K562 (cell line): ENCODE measurements around the gene CTRL. TPM values are rescaled to one million over a fixed set of nuclear protein-coding genes. Genes with fewer than 3 reads are reported as not detected.

Experiments
- ATAC-seq: fragments of 200-7000 bp; cut with Tn5 transposase; 3 replicates; pipeline ENCODE4 v1.9.1; 2020; ENCODE audit warnings: moderate library complexity
- BruUV-seq: library from RNA; stranded (reverse); fragments of 400-500 nt; replicated peaks from 2 replicates; lab custom pipeline; 2021; lab: Mats Ljungman, UMichigan
- CTCF ChIA-PET: fragments of 300-600 bp; formaldehyde crosslinking; extraction: SDS; loops from one replicate; lab custom pipeline; 2021; ENCODE audit warnings: low intra/inter-chr PET ratio; lab: Yijun Ruan, JAX
- POLR2A ChIA-PET: fragments of 300-600, 350-650 bp; sonication (Branson Sonifier 250); formaldehyde crosslinking; extraction: SDS; loops from one replicate; lab custom pipeline; 2021; ENCODE audit warnings: antibody characterized with exemption, inconsistent platforms; lab: Yijun Ruan, JAX
- DNase-seq, 4 experiments: peaks; one replicate each; pipeline versions ENCODE4 v3.0.0 to v3.0.0-alpha.2; 2011 to 2018; ENCODE audit warnings: low spot score in 3 of 4, mixed read lengths in 3 of 4; ENCODE audit errors: extremely low read depth in 1 of 4
- FAIRE-seq: peaks from 2 replicates; lab custom pipeline; 2011; peaks lifted over from hg19 to GRCh38; lab: Jason Lieb, UNC
- H2AFZ ChIP-seq: 2 replicates; pipeline ENCODE4 v1.6.0; 2011; ENCODE audit warnings: low read depth, low read length, control low read depth, inconsistent platforms
- H3K27ac ChIP-seq: fragments of 200-600 bp; 3 replicates; pipeline ENCODE4 v1.8.0; 2011; ENCODE audit warnings: low read depth, mild to moderate bottlenecking, control low read depth, inconsistent platforms, low read length, moderate library complexity, mixed read lengths; ENCODE audit errors: extremely low read depth
- H3K27me3 ChIP-seq, 2 experiments: fragments of 300-600 bp in 1 of 2; 2 replicates in 1 of 2; 3 replicates in 1 of 2; pipeline versions ENCODE4 v1.6.0 to v1.8.0; 2011; ENCODE audit warnings: inconsistent platforms in 2 of 2, low read length in 2 of 2, mild to moderate bottlenecking in 1 of 2, mixed read lengths in 1 of 2, moderate library complexity in 1 of 2; ENCODE audit not compliant: control insufficient read depth in 2 of 2, insufficient read depth in 2 of 2
- H3K36me3 ChIP-seq: fragments of 300-600 bp; 3 replicates; pipeline ENCODE4 v1.8.0; 2011; ENCODE audit warnings: mild to moderate bottlenecking, low read length, inconsistent platforms; ENCODE audit not compliant: control insufficient read depth, insufficient read depth
- H3K4me1 ChIP-seq, 2 experiments: fragments of 200-600 bp in 1 of 2; replicated peaks in 1 of 2; 2 replicates in 1 of 2; 3 replicates in 1 of 2; pipeline versions ENCODE4 v1.5.1 to v1.8.0; 2011; ENCODE audit warnings: inconsistent platforms in 2 of 2, low read length in 2 of 2, mild to moderate bottlenecking in 1 of 2, mixed read lengths in 1 of 2, moderate library complexity in 1 of 2; ENCODE audit not compliant: control insufficient read depth in 2 of 2, insufficient read depth in 2 of 2
- H3K4me2 ChIP-seq: 2 replicates; pipeline ENCODE4 v1.6.1; 2011; ENCODE audit warnings: low read length, control low read depth, inconsistent platforms, mixed read lengths; ENCODE audit not compliant: insufficient read depth
- H3K4me3 ChIP-seq: fragments of 200-600 bp; sonication (generic), shearing (Covaris generic); 2 replicates; pipeline ENCODE4 v1.5.1; 2016; ENCODE audit warnings: control low read depth, inconsistent platforms
- H3K79me2 ChIP-seq: fragments of 200-600 bp; 3 replicates; pipeline ENCODE4 v1.8.0; 2011; ENCODE audit warnings: low read length, inconsistent platforms; ENCODE audit not compliant: control insufficient read depth, insufficient read depth
- H3K9ac ChIP-seq, 2 experiments: 2 replicates each; pipeline versions ENCODE4 v1.6.0 to v1.6.1; 2011; ENCODE audit warnings: low read depth in 2 of 2, low read length in 2 of 2, control low read depth in 1 of 2, inconsistent platforms in 1 of 2, mild to moderate bottlenecking in 1 of 2, mixed read lengths in 1 of 2; ENCODE audit not compliant: insufficient read depth in 1 of 2
- H3K9me1 ChIP-seq: one replicate; pipeline ENCODE4 v1.6.0; 2011; ENCODE audit warnings: inconsistent platforms, mild to moderate bottlenecking, low read length, moderate library complexity; ENCODE audit not compliant: control insufficient read depth, insufficient read depth
- H3K9me3 ChIP-seq: replicated peaks from 2 replicates; pipeline ENCODE4 v1.5.1; 2011; ENCODE audit warnings: low read depth, low read length, inconsistent platforms; ENCODE audit not compliant: control insufficient read depth, insufficient read depth
- H4K20me1 ChIP-seq: replicated peaks from 2 replicates; pipeline ENCODE4 v1.6.1; 2011; ENCODE audit warnings: low read length, inconsistent platforms, mixed read lengths; ENCODE audit not compliant: control insufficient read depth, insufficient read depth
- BMI1 ChIP-seq: fragments of 150-350 bp; IDR thresholded peaks from 2 replicates; pipeline ENCODE4 v1.6.1; 2014; ENCODE audit warnings: low read length
- CBX8 ChIP-seq: fragments of 200-600 bp; sonication (generic); IDR thresholded peaks from 2 replicates; pipeline ENCODE4 v1.6.1; 2012; ENCODE audit warnings: borderline replicate concordance, mixed run types, low read depth, mild to moderate bottlenecking, moderate library complexity, mixed read lengths, low read length, control low read depth, inconsistent platforms; ENCODE audit not compliant: poor library complexity, severe bottlenecking; ENCODE audit errors: extremely low read depth
- CC2D1A ChIP-seq: fragments of 450-650 bp; IDR thresholded peaks from 2 replicates; pipeline ENCODE4 v1.6.1; 2017; ENCODE audit warnings: mild to moderate bottlenecking
- CLOCK ChIP-seq: fragments of 250-450 bp; sonication (Bioruptor Pico); IDR thresholded peaks from 2 replicates; pipeline ENCODE4 v1.4.0; 2020; ENCODE audit warnings: mild to moderate bottlenecking, moderate library complexity, borderline replicate concordance
- HNRNPLL ChIP-seq: fragments of 200-400 bp; formaldehyde crosslinking; IDR thresholded peaks from 2 replicates; pipeline ENCODE4 v1.6.1; 2017; ENCODE audit warnings: low read length, low read depth, mild to moderate bottlenecking; ENCODE audit not compliant: poor library complexity, severe bottlenecking
- IFI16 ChIP-seq: fragments of 250-450 bp; sonication (Bioruptor Pico); IDR thresholded peaks from 2 replicates; pipeline ENCODE4 v2.1.2; 2022; ENCODE audit warnings: mild to moderate bottlenecking, inconsistent platforms
- POLR2G ChIP-seq: fragments of 200-400 bp; formaldehyde crosslinking; IDR thresholded peaks from 2 replicates; pipeline ENCODE4 v1.6.1; 2017; ENCODE audit warnings: low read depth, mild to moderate bottlenecking, antibody characterized with exemption, low read length, moderate library complexity
- RBFOX2 ChIP-seq: fragments of 200-400 bp; formaldehyde crosslinking; IDR thresholded peaks from 2 replicates; pipeline ENCODE4 v1.6.1; 2017; ENCODE audit warnings: low read depth, mild to moderate bottlenecking, low read length, moderate library complexity
- TAF9B ChIP-seq: fragments of 450-650 bp; IDR thresholded peaks from 2 replicates; pipeline ENCODE4 v1.6.1; 2018; ENCODE audit warnings: mild to moderate bottlenecking; ENCODE audit not compliant: partially characterized antibody
- ZBTB43 ChIP-seq: sonication (generic); formaldehyde crosslinking; IDR thresholded peaks from 2 replicates; pipeline ENCODE4 v1.8.0; 2023; ENCODE audit warnings: mild to moderate bottlenecking, missing genetic modification reagents
- ZNF785 ChIP-seq: fragments of 250-450 bp; sonication (Bioruptor Pico); IDR thresholded peaks from 2 replicates; pipeline ENCODE4 v1.4.0; 2020; ENCODE audit warnings: mild to moderate bottlenecking
- WGBS: fragments of 100-300 bp; shearing (Covaris generic); methylation state at CpG from one replicate; pipeline ENCODE4 v1.1.6; 2016; ENCODE audit warnings: low coverage, mixed read lengths; ENCODE audit not compliant: insufficient coverage; ENCODE audit errors: missing lambda C conversion rate; 5-methylcytosine and 5-hydroxymethylcytosine counted together
- in situ Hi-C: fragments of 300-500 bp; cut with MboI; formaldehyde crosslinking; loops from 4 replicates; pipeline ENCODE4 v1.15.0; 2018; ENCODE audit warnings: inconsistent platforms, mixed read lengths
- intact Hi-C: fragments of 100-400 bp; cut with micrococcal nuclease; formaldehyde crosslinking; loops from 2 replicates; pipeline ENCODE4 v1.14.2; 2022
- polyA plus RNA-seq, 8 experiments: library from polyadenylated mRNA; depleted of rRNA in 4 of 8; stranded (reverse) in 5 of 8; unstranded in 3 of 8; fragments of >200 nt; fragmentation: Nextera tagmentation in 2 of 8; fragmentation: Illumina TruSeq in 1 of 8; extraction: Ambion mirVana in 2 of 8; extraction: Trizol in 1 of 8; gene quantifications; 2 replicates each; pipeline versions ENCODE4 v1.2.1 to v1.2.3, GENCODE V29; 2011 to 2014; ENCODE audit warnings: inconsistent platforms in 1 of 8, missing spikeins in 1 of 8
- total RNA-seq, 7 experiments: library from RNA; depleted of rRNA in 6 of 7; stranded (reverse); fragments of >200 nt in 6 of 7; fragmentation: Illumina TruSeq in 2 of 7; extraction: Trizol in 2 of 7; gene quantifications; 2 replicates each; pipeline versions ENCODE4 v1.2.1 to v1.2.3, GENCODE V29; 2011 to 2021; ENCODE audit warnings: low replicate concordance in 1 of 7
- TF ChIP-seq, protein P1 (sequence below): fragments of 450-650 bp; formaldehyde crosslinking; conservative IDR thresholded peaks from 2 replicates; pipeline ENCODE4 v1.4.0; 2022; ENCODE audit warnings: mild to moderate bottlenecking, missing genetic modification characterization
- TF ChIP-seq, protein P2 (sequence below): fragments of 450-650 bp; formaldehyde crosslinking; IDR thresholded peaks from 2 replicates; pipeline ENCODE4 v1.4.0; 2020; ENCODE audit warnings: mild to moderate bottlenecking, moderate library complexity

Gene CTRL
- total and polyA plus RNA-seq, 9 of the 15 experiments (the other 6 are each of a cell fraction or from before 2014, with no cell fraction given): 1.4 to 5.6 (median 2.5) TPM

GRCh38 chr16:67946966-67947558 lies 15.4 kb upstream of the CTRL start:
- DNase-seq (no peak), FAIRE-seq (no peak), ATAC-seq (no peak)
- no TSS peak for BruUV-seq
- Histone ChIP-seq H3K27me3 (no peaks in the 10 kb centered on the region), H3K4me2 (no peak overlapping the region), H4K20me1 (peaks cover 12% of the 10 kb centered on the region; the same call in 1 of the 2 replicates), H2AFZ (no peak overlapping the region), H3K9me3 (no peaks in the 10 kb centered on the region; the same call in 1 of the 2 replicates), H3K4me3 (no peak overlapping the region), H3K79me2 (no peaks in the 10 kb centered on the region), H3K9me1 (no peaks in the 10 kb centered on the region), H3K36me3 (peaks cover 96% of the 10 kb centered on the region; the same call in 2 of the 3 replicates), H3K9ac (no peak overlapping the region), H3K4me1 (peaks cover 7 to 58% of the 10 kb centered on the region in 2 experiments; a peak in 3 of 5 replicates), H3K27ac (no peak overlapping the region)
- in situ Hi-C loops: no loop called here
- 95% methylated on average over 22 of the region's 28 CpGs for WGBS
- ChIA-PET POLR2A (interaction anchor here (0.6 to 1.3 kb wide), 5 partner anchors 10 to 284 kb away, joined by 3 to 7 read pairs (median 3); partner anchors contain the start of gene PSMB10), CTCF (no interaction called here)
- intact Hi-C loops: no loop called here
- TF ChIP-seq CLOCK (CRISPR knock-in tag): no peak
- peak; percentile 51 for TF ChIP-seq RBFOX2
- TF ChIP-seq BMI1: no peak
- TF ChIP-seq ZNF785 (CRISPR knock-in tag): no peak
- no peak for TF ChIP-seq HNRNPLL
- TF ChIP-seq CBX8: no peak
- no peak for TF ChIP-seq IFI16 (CRISPR knock-in tag)
- TF ChIP-seq POLR2G: peak; percentile 75
- TF ChIP-seq CC2D1A: no peak
- TF ChIP-seq, protein P1, sequence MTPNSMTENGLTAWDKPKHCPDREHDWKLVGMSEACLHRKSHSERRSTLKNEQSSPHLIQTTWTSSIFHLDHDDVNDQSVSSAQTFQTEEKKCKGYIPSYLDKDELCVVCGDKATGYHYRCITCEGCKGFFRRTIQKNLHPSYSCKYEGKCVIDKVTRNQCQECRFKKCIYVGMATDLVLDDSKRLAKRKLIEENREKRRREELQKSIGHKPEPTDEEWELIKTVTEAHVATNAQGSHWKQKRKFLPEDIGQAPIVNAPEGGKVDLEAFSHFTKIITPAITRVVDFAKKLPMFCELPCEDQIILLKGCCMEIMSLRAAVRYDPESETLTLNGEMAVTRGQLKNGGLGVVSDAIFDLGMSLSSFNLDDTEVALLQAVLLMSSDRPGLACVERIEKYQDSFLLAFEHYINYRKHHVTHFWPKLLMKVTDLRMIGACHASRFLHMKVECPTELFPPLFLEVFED (CRISPR knock-in tag): no peak
- TF ChIP-seq, protein P2, sequence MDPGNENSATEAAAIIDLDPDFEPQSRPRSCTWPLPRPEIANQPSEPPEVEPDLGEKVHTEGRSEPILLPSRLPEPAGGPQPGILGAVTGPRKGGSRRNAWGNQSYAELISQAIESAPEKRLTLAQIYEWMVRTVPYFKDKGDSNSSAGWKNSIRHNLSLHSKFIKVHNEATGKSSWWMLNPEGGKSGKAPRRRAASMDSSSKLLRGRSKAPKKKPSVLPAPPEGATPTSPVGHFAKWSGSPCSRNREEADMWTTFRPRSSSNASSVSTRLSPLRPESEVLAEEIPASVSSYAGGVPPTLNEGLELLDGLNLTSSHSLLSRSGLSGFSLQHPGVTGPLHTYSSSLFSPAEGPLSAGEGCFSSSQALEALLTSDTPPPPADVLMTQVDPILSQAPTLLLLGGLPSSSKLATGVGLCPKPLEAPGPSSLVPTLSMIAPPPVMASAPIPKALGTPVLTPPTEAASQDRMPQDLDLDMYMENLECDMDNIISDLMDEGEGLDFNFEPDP: no peak
- no peak for TF ChIP-seq TAF9B
- no peak for TF ChIP-seq ZBTB43
